ENCODE results near the gene ANAPC2. TPM values are rescaled to one million over a fixed set of nuclear protein-coding genes. Genes with fewer than 3 reads are reported as not detected.

Gene ANAPC2
- 100 to 1,000 TPM; 146 to 172 (median 171) TPM for total RNA-seq
- 37.2 TPM for total RNA-seq (2013)

- Mint-ChIP-seq H3K9me3 (no peaks in the 10 kb centered on the region), H3K27me3 (ENCODE audit: low read depth in 2 of 2) (no peaks in the 10 kb centered on the region), H3K27ac (peak within 1 kb of the TSS; percentile 91 to 97), H3K36me3 (no peaks in the 10 kb centered on the region), H3K4me3 (peak within 1 kb of the TSS; percentile 96), H3K4me1 (peaks cover 20 to 44% of the 10 kb centered on the region in 2 donors)
- DNase-seq (peak; percentile 98), ATAC-seq (peak; percentile 80 to 91 (median 84))
- intact Hi-C loops (cut with micrococcal nuclease), result loop anchor here (1.0 kb wide), 2 partner anchors 12 to 17 kb away; partner anchors contain the start of genes NDOR1, TMEM203 and TPRN
- TF ChIP-seq CTCF (IDR thresholded peaks at IDR 0.05), result peak; percentile 38
- no peaks in the 10 kb centered on the region for H3K27me3 ChIP-seq (ENCODE audit: control insufficient read depth, insufficient read depth, low read length)
- no peaks in the 10 kb centered on the region for H3K9me3 ChIP-seq (ENCODE audit: control insufficient read depth, insufficient read depth, low read length)
- peaks cover 38% of the 10 kb centered on the region for H3K36me3 ChIP-seq (ENCODE audit: control insufficient read depth, insufficient read depth, low read length)
- H3K27ac ChIP-seq (ENCODE audit: low read length), result peak within 1 kb of the TSS; percentile 88
- peaks cover 43% of the 10 kb centered on the region for H3K4me1 ChIP-seq (ENCODE audit: control insufficient read depth, insufficient read depth, low read length)
- H3K4me3 ChIP-seq (ENCODE audit: low read length), result peak within 1 kb of the TSS; percentile 81
- under 1% methylated on average over 98 of the region's 98 CpGs for WGBS (ENCODE audit: insufficient coverage)
Observed at GRCh38 chr9:137188490-137189296, at the start of gene ANAPC2, which contains the start of gene SSNA1. TSS of gene ANAPC2 (minus strand) at chr9:137188560. CDS start at chr9:137188532, 28 bp downstream. TSS of gene SSNA1 (plus strand) at chr9:137188676. CDS start at chr9:137188727, 51 bp downstream.

GRCh38 chr9:137236936-137237421, 48.6 kb upstream of the ANAPC2 start:
- intact Hi-C loops (cut with micrococcal nuclease), result no loop called here
- peaks cover 0 to 10% of the 10 kb centered on the region in 2 donors for H3K27me3 Mint-ChIP-seq (ENCODE audit: low read depth in 2 of 2)
- WGBS (ENCODE audit: insufficient coverage), result 26% methylated on average over 11 of the region's 11 CpGs
- ATAC-seq, result no peak
- H3K4me3 Mint-ChIP-seq, result no peak overlapping the region
- H3K4me1 ChIP-seq (ENCODE audit: control insufficient read depth, insufficient read depth, low read length), result peaks cover 57% of the 10 kb centered on the region
- H3K36me3 Mint-ChIP-seq, result no peaks in the 10 kb centered on the region
- no peak overlapping the region for H3K27ac ChIP-seq (ENCODE audit: low read length)
- H3K4me3 ChIP-seq (ENCODE audit: low read length), result no peak overlapping the region
- no peak for TF ChIP-seq CTCF (IDR thresholded peaks at IDR 0.05)
- H3K9me3 Mint-ChIP-seq, result no peaks in the 10 kb centered on the region
- no peak overlapping the region for H3K27ac Mint-ChIP-seq
- H3K36me3 ChIP-seq (ENCODE audit: control insufficient read depth, insufficient read depth, low read length), result no peaks in the 10 kb centered on the region
- no peaks in the 10 kb centered on the region for H3K9me3 ChIP-seq (ENCODE audit: control insufficient read depth, insufficient read depth, low read length)
- H3K4me1 Mint-ChIP-seq, result peaks cover 5 to 23% of the 10 kb centered on the region in 2 donors
- no peak for DNase-seq
- H3K27me3 ChIP-seq (ENCODE audit: control insufficient read depth, insufficient read depth, low read length), result no peaks in the 10 kb centered on the region

GRCh38 chr9:137236238-137236935, 48.0 kb upstream of the ANAPC2 start:
- Histone ChIP-seq H3K27me3 (ENCODE audit: control insufficient read depth, insufficient read depth, low read length) (no peaks in the 10 kb centered on the region), H3K4me1 (ENCODE audit: control insufficient read depth, insufficient read depth, low read length) (peaks cover 54% of the 10 kb centered on the region), H3K4me3 (ENCODE audit: low read length) (no peak overlapping the region), H3K9me3 (ENCODE audit: control insufficient read depth, insufficient read depth, low read length) (no peaks in the 10 kb centered on the region), H3K36me3 (ENCODE audit: control insufficient read depth, insufficient read depth, low read length) (no peaks in the 10 kb centered on the region), H3K27ac (ENCODE audit: low read length) (no peak overlapping the region)
- peak; percentile 98 for TF ChIP-seq CTCF (IDR thresholded peaks at IDR 0.05)
- no peak overlapping the region for H3K27ac Mint-ChIP-seq
- 10% methylated on average over 31 of the region's 31 CpGs for WGBS (ENCODE audit: insufficient coverage)
- intact Hi-C loops (cut with micrococcal nuclease), result no loop called here
- peaks cover 4 to 23% of the 10 kb centered on the region in 2 donors for H3K4me1 Mint-ChIP-seq
- DNase-seq (peak; percentile 90 to 95), ATAC-seq (peak; percentile 32 to 55 (median 49))
- H3K27me3 Mint-ChIP-seq (ENCODE audit: low read depth in 2 of 2), result peaks cover 0 to 10% of the 10 kb centered on the region in 2 donors
- H3K4me3 Mint-ChIP-seq, result no peak overlapping the region
- no peaks in the 10 kb centered on the region for H3K9me3 Mint-ChIP-seq
- H3K36me3 Mint-ChIP-seq, result no peaks in the 10 kb centered on the region

All from natural killer cell (primary cell).